Testis (tissue), 3 donors: Measurements from ENCODE around the gene CPNE7. TPM values are rescaled to one million over a fixed set of nuclear protein-coding genes. Genes with fewer than 3 reads are reported as not detected.

ENCODE experiments used
- DNase-seq: peaks from one replicate; pipeline ENCODE4 v3.0.0-alpha.2; 2019
- H3K27ac ChIP-seq, 2 donors: fragments of 200-600 bp; sonication (generic); one replicate each; pipeline ENCODE4 v1.5.1; 2019
- H3K27me3 ChIP-seq: fragments of 200-600 bp; sonication (generic); one replicate; pipeline ENCODE4 v1.5.1; 2019
- H3K36me3 ChIP-seq: fragments of 200-600 bp; sonication (generic); one replicate; pipeline ENCODE4 v1.5.1; 2017; ENCODE audit warnings: low read depth; ENCODE audit errors: missing control alignments
- H3K4me1 ChIP-seq: fragments of 200-600 bp; sonication (generic); one replicate; pipeline ENCODE4 v1.5.1; 2019
- H3K4me3 ChIP-seq, 2 donors: fragments of 200-600 bp; sonication (generic); one replicate each; pipeline ENCODE4 v1.5.1; 2017 to 2019
- H3K9me3 ChIP-seq: fragments of 200-600 bp; sonication (generic); one replicate; pipeline ENCODE4 v1.5.1; 2017
- CTCF ChIP-seq, 3 experiments: fragments of 450-650 bp in 2 of 3; fragments of 200-600 bp in 1 of 3; sonication (generic) in 1 of 3; IDR thresholded peaks; one replicate each; pipeline ENCODE4 v1.5.1; 2016 to 2019; ENCODE audit warnings: antibody characterized with exemption in 3 of 3, mild to moderate bottlenecking in 2 of 3, moderate library complexity in 1 of 3
- POLR2A ChIP-seq: fragments of 450-650 bp; IDR thresholded peaks from one replicate; pipeline ENCODE4 v1.6.1; 2017; ENCODE audit warnings: antibody characterized with exemption, mild to moderate bottlenecking, moderate library complexity
- WGBS, 2 donors: methylation state at CpG; one replicate each; pipeline ENCODE4 v1.1.5; 2018; 5-methylcytosine and 5-hydroxymethylcytosine counted together
- intact Hi-C: fragments of 100-400 bp; cut with DNase I; formaldehyde crosslinking; loops from one replicate; pipeline ENCODE4 v1.15.1; 2023; ENCODE audit warnings: low total_unique reads
- polyA plus RNA-seq: library from polyadenylated mRNA; stranded (reverse); fragments of 350-450 nt; fragmentation: Illumina TruSeq; extraction: RNeasy Lipid Tissue Mini Kit (QIAGEN cat#74804); gene quantifications from one replicate; pipeline ENCODE4 v1.2.3, GENCODE V29; 2014; ENCODE audit warnings: low read depth, low replicate concordance; ENCODE audit not compliant: insufficient read depth
- total RNA-seq, 2 donors: library from RNA; depleted of rRNA; stranded (reverse); fragments of >200 nt; gene quantifications; one replicate each; pipeline ENCODE4 v1.2.3, GENCODE V29; 2016

CPNE7 gene
- total and polyA plus RNA-seq, 3 donors from 2014 or later = 3.3 to 15.0 (median 12.5) TPM

- Histone ChIP-seq H3K9me3 (no peaks in the 10 kb centered on the region), H3K27ac (no peak overlapping the region), H3K27me3 (no peaks in the 10 kb centered on the region), H3K36me3 (no peaks in the 10 kb centered on the region), H3K4me1 (peaks cover 16% of the 10 kb centered on the region), H3K4me3 (peak overlapping the region in 1 of 2 donors; percentile 7)
- DNase-seq = no peak
- no peak for TF ChIP-seq POLR2A
- no peak for TF ChIP-seq CTCF (IDR thresholded peaks at IDR 0.05)
- intact Hi-C loops = no loop called here
- 43 to 60% methylated on average over 11 to 31 of the region's 31 CpGs for WGBS, 2 donors
Observed at GRCh38 chr16:89573826-89574680, 1.5 kb upstream of the CPNE7 start.

GRCh38 chr16:89574681-89575246 lies 794 bp upstream of the CPNE7 start:
- Histone ChIP-seq H3K4me1 (peaks cover 16% of the 10 kb centered on the region), H3K36me3 (no peaks in the 10 kb centered on the region), H3K27ac (no peak overlapping the region), H3K9me3 (no peaks in the 10 kb centered on the region), H3K27me3 (no peaks in the 10 kb centered on the region), H3K4me3 (peak overlapping the region; percentile 7 to 21)
- intact Hi-C loops = no loop called here
- peak; percentile 64 for DNase-seq
- TF ChIP-seq CTCF (IDR thresholded peaks at IDR 0.05) (peak; percentile 50 to 79 (median 71)), POLR2A (no peak)
- 2% methylated on average over 55 of the region's 55 CpGs; no CpG with 5 or more reads in 1 of the 2 donors for WGBS, 2 donors

- WGBS, 2 donors = 26% methylated on average over 84 of the region's 89 CpGs; no CpG with 5 or more reads in 1 of the 2 donors
- Histone ChIP-seq H3K27ac (no peak overlapping the region), H3K4me3 (peak overlapping the region; percentile 15 to 39), H3K27me3 (no peaks in the 10 kb centered on the region), H3K4me1 (peaks cover 16% of the 10 kb centered on the region), H3K36me3 (no peaks in the 10 kb centered on the region), H3K9me3 (no peaks in the 10 kb centered on the region)
- DNase-seq = no peak
- intact Hi-C loops = no loop called here
- TF ChIP-seq POLR2A = no peak
- no peak for TF ChIP-seq CTCF (IDR thresholded peaks at IDR 0.05)
Observed at GRCh38 chr16:89576153-89577054, 846 bp downstream of the CPNE7 start.

GRCh38 chr16:89577055-89577759 lies 1.6 kb downstream of the CPNE7 start:
- TF ChIP-seq POLR2A (no peak), CTCF (IDR thresholded peaks at IDR 0.05) (no peak)

More at GRCh38 chr16:89577055-89577759, 1.6 kb downstream of the CPNE7 start:
- Histone ChIP-seq H3K27ac (no peak overlapping the region), H3K36me3 (no peaks in the 10 kb centered on the region), H3K9me3 (no peaks in the 10 kb centered on the region), H3K4me3 (no peak overlapping the region), H3K27me3 (no peaks in the 10 kb centered on the region), H3K4me1 (peaks cover 16% of the 10 kb centered on the region)
- intact Hi-C loops = no loop called here
- 85 to 87% methylated on average over 14 to 25 of the region's 25 CpGs for WGBS, 2 donors
- DNase-seq = no peak
